Neural cell (in vitro differentiated cells): ENCODE results near the gene TENM3. TPM values are rescaled to one million over a fixed set of nuclear protein-coding genes. Genes with fewer than 3 reads are reported as not detected.

Experiments used
- H2AFZ ChIP-seq: fragments of 200-600, 300-800 bp; sonication (generic), shearing (Covaris generic); 2 replicates; pipeline ENCODE4 v1.6.0; 2014; ENCODE audit warnings: low read depth, mild to moderate bottlenecking, antibody characterized with exemption, low read length, moderate library complexity
- H3F3A ChIP-seq: fragments of 200-600 bp; shearing (Covaris generic); 2 replicates; pipeline ENCODE4 v1.6.1; 2016; ENCODE audit warnings: mild to moderate bottlenecking, moderate library complexity, mixed read lengths, antibody characterized with exemption, low read length; ENCODE audit not compliant: insufficient read depth, poor library complexity, severe bottlenecking
- H3K27ac ChIP-seq: fragments of 200-600, 300-800 bp; sonication (generic), shearing (Covaris generic); 2 replicates; pipeline ENCODE4 v1.5.1; 2014; ENCODE audit warnings: mild to moderate bottlenecking, low read length, moderate library complexity
- H3K27me3 ChIP-seq: fragments of 300-800, 200-600 bp; sonication (generic), shearing (Covaris generic); 2 replicates; pipeline ENCODE4 v1.6.0; 2014; ENCODE audit warnings: mild to moderate bottlenecking, low read depth, low read length, moderate library complexity; ENCODE audit not compliant: insufficient read depth
- H3K36me3 ChIP-seq: fragments of 300-800, 200-600 bp; sonication (generic), shearing (Covaris generic); 2 replicates; pipeline ENCODE4 v1.5.1; 2014; ENCODE audit warnings: mild to moderate bottlenecking, antibody characterized with exemption, low read length, moderate library complexity; ENCODE audit not compliant: insufficient read depth
- H3K4me2 ChIP-seq: fragments of 300-800, 200-600 bp; sonication (generic), shearing (Covaris generic); 2 replicates; pipeline ENCODE4 v1.6.0; 2014; ENCODE audit warnings: mild to moderate bottlenecking, low read length
- H3K4me3 ChIP-seq: fragments of 300-800, 200-600 bp; sonication (generic), shearing (Covaris generic); 2 replicates; pipeline ENCODE4 v1.5.1; 2014; ENCODE audit warnings: mild to moderate bottlenecking, low read length, moderate library complexity
- H3K79me2 ChIP-seq: fragments of 200-600 bp; shearing (Covaris generic); replicated peaks from 2 replicates; pipeline ENCODE4 v1.6.0; 2014; ENCODE audit warnings: mild to moderate bottlenecking, low read length, moderate library complexity; ENCODE audit not compliant: insufficient read depth
- H3K9ac ChIP-seq: fragments of 300-800, 200-600 bp; sonication (generic), shearing (Covaris generic); 2 replicates; pipeline ENCODE4 v1.6.1; 2016; ENCODE audit warnings: mild to moderate bottlenecking, low read length, mixed read lengths
- H3K9me2 ChIP-seq: fragments of 200-600 bp; shearing (Covaris generic); 2 replicates; pipeline ENCODE4 v1.6.1; 2016; ENCODE audit warnings: mild to moderate bottlenecking, low read length, mixed read lengths; ENCODE audit not compliant: insufficient read depth
- H3K9me3 ChIP-seq: fragments of 200-600, 300-800 bp; sonication (generic), shearing (Covaris generic); 2 replicates; pipeline ENCODE4 v1.6.1; 2016; ENCODE audit warnings: mild to moderate bottlenecking, mixed run types, low read length, moderate library complexity, mixed read lengths
- H4K20me1 ChIP-seq: fragments of 200-600 bp; shearing (Covaris generic); 2 replicates; pipeline ENCODE4 v1.6.1; 2016; ENCODE audit warnings: mild to moderate bottlenecking, mixed run types; ENCODE audit not compliant: insufficient read depth
- CTCF ChIP-seq: fragments of 450-650 bp; IDR thresholded peaks from 2 replicates; pipeline ENCODE4 v1.5.1; 2014; ENCODE audit warnings: antibody characterized with exemption, mild to moderate bottlenecking, moderate library complexity; ENCODE audit not compliant: poor library complexity, severe bottlenecking
- EP300 ChIP-seq: fragments of 450-650 bp; conservative IDR thresholded peaks from 2 replicates; pipeline ENCODE4 v1.6.1; 2014; ENCODE audit warnings: antibody characterized with exemption, mild to moderate bottlenecking, moderate library complexity; ENCODE audit not compliant: poor library complexity, severe bottlenecking
- EZH2 ChIP-seq: fragments of 200-600, 300-800 bp; shearing (Covaris generic), sonication (generic); IDR thresholded peaks from 2 replicates; pipeline ENCODE4 v1.6.1; 2014; ENCODE audit warnings: antibody characterized with exemption, low read length, borderline replicate concordance, mild to moderate bottlenecking; ENCODE audit not compliant: insufficient read depth, poor library complexity, severe bottlenecking
- MXI1 ChIP-seq: fragments of 450-650 bp; conservative IDR thresholded peaks from 2 replicates; pipeline ENCODE4 v1.6.1; 2014; ENCODE audit warnings: antibody characterized with exemption, mild to moderate bottlenecking; ENCODE audit not compliant: poor library complexity, severe bottlenecking
- POLR2AphosphoS5 ChIP-seq: IDR thresholded peaks from 2 replicates; pipeline ENCODE4 v1.6.1; 2012
- RAD21 ChIP-seq: fragments of 450-650 bp; conservative IDR thresholded peaks from 2 replicates; pipeline ENCODE4 v1.6.1; 2014; ENCODE audit warnings: antibody characterized with exemption, mild to moderate bottlenecking, moderate library complexity
- REST ChIP-seq: IDR thresholded peaks from 2 replicates; pipeline ENCODE4 v1.6.1; 2012; ENCODE audit warnings: borderline replicate concordance
- SMC3 ChIP-seq: fragments of 450-650 bp; conservative IDR thresholded peaks from 2 replicates; pipeline ENCODE4 v1.6.1; 2014; ENCODE audit warnings: antibody characterized with exemption, mild to moderate bottlenecking, moderate library complexity; ENCODE audit not compliant: poor library complexity
- TAF1 ChIP-seq: IDR thresholded peaks from 2 replicates; pipeline ENCODE4 v1.6.1; 2012; ENCODE audit warnings: low read depth
- polyA plus RNA-seq: library from polyadenylated mRNA; depleted of rRNA; stranded (reverse); fragments of >200 nt; gene quantifications from 2 replicates; pipeline ENCODE4 v1.2.3, GENCODE V29; 2014

The TENM3 gene
- polyA plus RNA-seq, 1 donor from 2014 or later = 7.3 TPM

- Histone ChIP-seq H3K4me3 (no peak overlapping the region), H3K4me2 (no peak overlapping the region), H3K36me3 (no peaks in the 10 kb centered on the region), H3K9me2 (no peaks in the 10 kb centered on the region), H3K79me2 (peaks cover 7% of the 10 kb centered on the region), H3K9ac (no peak overlapping the region), H4K20me1 (no peaks in the 10 kb centered on the region), H3K27ac (no peak overlapping the region), H3K9me3 (no peaks in the 10 kb centered on the region), H2AFZ (no peak overlapping the region), H3K27me3 (no peaks in the 10 kb centered on the region), H3F3A (no peaks in the 10 kb centered on the region)
- no peak for TF ChIP-seq POLR2AphosphoS5
- no peak for TF ChIP-seq CTCF
- no peak for TF ChIP-seq EZH2
- no peak for TF ChIP-seq MXI1
- TF ChIP-seq RAD21 = no peak
- no peak for TF ChIP-seq REST
- TF ChIP-seq TAF1 = no peak
These were observed 276.3 kb downstream of the TENM3 start for GRCh38 chr4:182519528-182519927.

- H3K36me3 ChIP-seq = no peaks in the 10 kb centered on the region
- H3K9me3 ChIP-seq = no peaks in the 10 kb centered on the region
- no peak overlapping the region for H3K27ac ChIP-seq
- no peaks in the 10 kb centered on the region for H3K9me2 ChIP-seq
- peak overlapping the region; percentile 1 for H3K4me2 ChIP-seq
- H2AFZ ChIP-seq = no peak overlapping the region
- no peaks in the 10 kb centered on the region for H3F3A ChIP-seq
- peaks cover 3% of the 10 kb centered on the region for H3K79me2 ChIP-seq
- TF ChIP-seq MXI1 = no peak
- TF ChIP-seq RAD21 = no peak
- TF ChIP-seq TAF1 = no peak
- no peak for TF ChIP-seq CTCF
- TF ChIP-seq EP300 = no peak
- no peak for TF ChIP-seq SMC3
- no peak for TF ChIP-seq EZH2
- no peak for TF ChIP-seq POLR2AphosphoS5
- no peak for TF ChIP-seq REST
- H3K4me3 ChIP-seq = no peak overlapping the region
- no peak overlapping the region for H3K9ac ChIP-seq
- H3K27me3 ChIP-seq = no peaks in the 10 kb centered on the region
- no peaks in the 10 kb centered on the region for H4K20me1 ChIP-seq
These were observed 277.8 kb downstream of the TENM3 start for GRCh38 chr4:182521011-182521410.
